ENCODE results near the gene BCCIP. TPM values are rescaled to one million over a fixed set of nuclear protein-coding genes. Genes with fewer than 3 reads are reported as not detected.

BCCIP gene
- polyA plus RNA-seq, 1 donor (not counting 4 experiments of a cell fraction or from before 2014, with no cell fraction given) = 102 TPM

GRCh38 chr10:125859128-125859817 is 35.9 kb downstream of the BCCIP start:
- no peaks in the 10 kb centered on the region for H4K20me1 ChIP-seq (ENCODE audit: control insufficient read depth, extremely low read depth, insufficient read depth, low read length)
- DNase-seq (ENCODE audit: low read depth, low spot score) = no peak
- H3K36me3 ChIP-seq (ENCODE audit: control insufficient read depth in 2 of 2, extremely low read depth in 1 of 2, insufficient read depth in 2 of 2, low read length in 2 of 2) = peaks cover 7 to 20% of the 10 kb centered on the region in 2 experiments
- no peak overlapping the region for H3K27ac ChIP-seq (ENCODE audit: control insufficient read depth, insufficient read depth, low read length)
- dilution Hi-C loops (cut with MboI; ENCODE audit: extremely low pct_ligation_motif_present, low sequenced_read_pairs) = no loop called here
- no peaks in the 10 kb centered on the region for H3K27me3 ChIP-seq (ENCODE audit: control insufficient read depth, extremely low read depth, insufficient read depth, low read length)
- no peaks in the 10 kb centered on the region for H3K79me2 ChIP-seq (ENCODE audit: control insufficient read depth, insufficient read depth, low read length)
- H3K4me2 ChIP-seq (ENCODE audit: control insufficient read depth, extremely low read depth, insufficient read depth, low read depth, low read length) = no peak overlapping the region
- H3K9me3 ChIP-seq (ENCODE audit: control insufficient read depth, low read depth, low read length) = no peaks in the 10 kb centered on the region
- H3K9ac ChIP-seq (ENCODE audit: control insufficient read depth, extremely low read depth, insufficient read depth, low read length) = no peak overlapping the region
- H3K9me1 ChIP-seq (ENCODE audit: control insufficient read depth, extremely low read depth, insufficient read depth, low read length) = no peaks in the 10 kb centered on the region
- TF ChIP-seq, protein P1, sequence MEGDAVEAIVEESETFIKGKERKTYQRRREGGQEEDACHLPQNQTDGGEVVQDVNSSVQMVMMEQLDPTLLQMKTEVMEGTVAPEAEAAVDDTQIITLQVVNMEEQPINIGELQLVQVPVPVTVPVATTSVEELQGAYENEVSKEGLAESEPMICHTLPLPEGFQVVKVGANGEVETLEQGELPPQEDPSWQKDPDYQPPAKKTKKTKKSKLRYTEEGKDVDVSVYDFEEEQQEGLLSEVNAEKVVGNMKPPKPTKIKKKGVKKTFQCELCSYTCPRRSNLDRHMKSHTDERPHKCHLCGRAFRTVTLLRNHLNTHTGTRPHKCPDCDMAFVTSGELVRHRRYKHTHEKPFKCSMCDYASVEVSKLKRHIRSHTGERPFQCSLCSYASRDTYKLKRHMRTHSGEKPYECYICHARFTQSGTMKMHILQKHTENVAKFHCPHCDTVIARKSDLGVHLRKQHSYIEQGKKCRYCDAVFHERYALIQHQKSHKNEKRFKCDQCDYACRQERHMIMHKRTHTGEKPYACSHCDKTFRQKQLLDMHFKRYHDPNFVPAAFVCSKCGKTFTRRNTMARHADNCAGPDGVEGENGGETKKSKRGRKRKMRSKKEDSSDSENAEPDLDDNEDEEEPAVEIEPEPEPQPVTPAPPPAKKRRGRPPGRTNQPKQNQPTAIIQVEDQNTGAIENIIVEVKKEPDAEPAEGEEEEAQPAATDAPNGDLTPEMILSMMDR (optimal IDR thresholded peaks at IDR 0.05 in 1 of 3, IDR thresholded peaks at IDR 0.05 in 1 of 3, conservative IDR thresholded peaks at IDR 0.05 in 1 of 3; ENCODE audit: extremely low read depth in 1 of 3, insufficient read depth in 2 of 3, low read length in 3 of 3) = no peak
- TF ChIP-seq EZH2 (IDR thresholded peaks at IDR 0.05; ENCODE audit: low read length) = no peak
- FAIRE-seq = no peak
- H3K4me3 ChIP-seq (ENCODE audit: control insufficient read depth in 2 of 3, extremely low read depth in 1 of 3, insufficient read depth in 2 of 3, low read depth in 1 of 3, low read length in 3 of 3) = no peak overlapping the region
- H2AFZ ChIP-seq (ENCODE audit: control insufficient read depth, low read length) = no peak overlapping the region
- H3K4me1 ChIP-seq (ENCODE audit: control insufficient read depth, extremely low read depth, insufficient read depth, low read length) = no peaks in the 10 kb centered on the region

GRCh38 chr10:125865120-125865519 is 41.8 kb downstream of the BCCIP start:
- no peak for DNase-seq (ENCODE audit: low read depth, low spot score)
- H2AFZ ChIP-seq (ENCODE audit: control insufficient read depth, low read length) = no peak overlapping the region
- H4K20me1 ChIP-seq (ENCODE audit: control insufficient read depth, extremely low read depth, insufficient read depth, low read length) = no peaks in the 10 kb centered on the region
- TF ChIP-seq, protein P1 (optimal IDR thresholded peaks at IDR 0.05 in 1 of 3, IDR thresholded peaks at IDR 0.05 in 1 of 3, conservative IDR thresholded peaks at IDR 0.05 in 1 of 3; ENCODE audit: extremely low read depth in 1 of 3, insufficient read depth in 2 of 3, low read length in 3 of 3) = no peak
- no peak for TF ChIP-seq EZH2 (IDR thresholded peaks at IDR 0.05; ENCODE audit: low read length)
- no peak overlapping the region for H3K27ac ChIP-seq (ENCODE audit: control insufficient read depth, insufficient read depth, low read length)
- H3K9me3 ChIP-seq (ENCODE audit: control insufficient read depth, low read depth, low read length) = no peaks in the 10 kb centered on the region
- dilution Hi-C loops (cut with MboI; ENCODE audit: extremely low pct_ligation_motif_present, low sequenced_read_pairs) = no loop called here
- no peaks in the 10 kb centered on the region for H3K27me3 ChIP-seq (ENCODE audit: control insufficient read depth, extremely low read depth, insufficient read depth, low read length)
- H3K9me1 ChIP-seq (ENCODE audit: control insufficient read depth, extremely low read depth, insufficient read depth, low read length) = no peaks in the 10 kb centered on the region
- H3K36me3 ChIP-seq (ENCODE audit: control insufficient read depth in 2 of 2, extremely low read depth in 1 of 2, insufficient read depth in 2 of 2, low read length in 2 of 2) = peaks cover 16 to 17% of the 10 kb centered on the region in 2 experiments
- no peaks in the 10 kb centered on the region for H3K79me2 ChIP-seq (ENCODE audit: control insufficient read depth, insufficient read depth, low read length)
- no peak overlapping the region for H3K4me2 ChIP-seq (ENCODE audit: control insufficient read depth, extremely low read depth, insufficient read depth, low read depth, low read length)
- no peak for FAIRE-seq
- H3K4me3 ChIP-seq (ENCODE audit: control insufficient read depth in 2 of 3, extremely low read depth in 1 of 3, insufficient read depth in 2 of 3, low read depth in 1 of 3, low read length in 3 of 3) = no peak overlapping the region
- peaks cover 18% of the 10 kb centered on the region for H3K4me1 ChIP-seq (ENCODE audit: control insufficient read depth, extremely low read depth, insufficient read depth, low read length)
- no peak overlapping the region for H3K9ac ChIP-seq (ENCODE audit: control insufficient read depth, extremely low read depth, insufficient read depth, low read length)
